GM19099 (cell line): ENCODE results near the gene IL25.

Experiments
- POLR2A ChIP-seq: IDR thresholded peaks from 3 replicates; pipeline ENCODE4 v1.6.1; 2011; ENCODE audit warnings: low read depth; ENCODE audit not compliant: insufficient read length; ENCODE audit errors: extremely low read depth

Gene IL25

GRCh38 chr14:23361763-23362162, 10.8 kb upstream of the IL25 start:
- no peak for TF ChIP-seq POLR2A

GRCh38 chr14:23362200-23362599, 10.4 kb upstream of the IL25 start:
- no peak for TF ChIP-seq POLR2A

DNA sequence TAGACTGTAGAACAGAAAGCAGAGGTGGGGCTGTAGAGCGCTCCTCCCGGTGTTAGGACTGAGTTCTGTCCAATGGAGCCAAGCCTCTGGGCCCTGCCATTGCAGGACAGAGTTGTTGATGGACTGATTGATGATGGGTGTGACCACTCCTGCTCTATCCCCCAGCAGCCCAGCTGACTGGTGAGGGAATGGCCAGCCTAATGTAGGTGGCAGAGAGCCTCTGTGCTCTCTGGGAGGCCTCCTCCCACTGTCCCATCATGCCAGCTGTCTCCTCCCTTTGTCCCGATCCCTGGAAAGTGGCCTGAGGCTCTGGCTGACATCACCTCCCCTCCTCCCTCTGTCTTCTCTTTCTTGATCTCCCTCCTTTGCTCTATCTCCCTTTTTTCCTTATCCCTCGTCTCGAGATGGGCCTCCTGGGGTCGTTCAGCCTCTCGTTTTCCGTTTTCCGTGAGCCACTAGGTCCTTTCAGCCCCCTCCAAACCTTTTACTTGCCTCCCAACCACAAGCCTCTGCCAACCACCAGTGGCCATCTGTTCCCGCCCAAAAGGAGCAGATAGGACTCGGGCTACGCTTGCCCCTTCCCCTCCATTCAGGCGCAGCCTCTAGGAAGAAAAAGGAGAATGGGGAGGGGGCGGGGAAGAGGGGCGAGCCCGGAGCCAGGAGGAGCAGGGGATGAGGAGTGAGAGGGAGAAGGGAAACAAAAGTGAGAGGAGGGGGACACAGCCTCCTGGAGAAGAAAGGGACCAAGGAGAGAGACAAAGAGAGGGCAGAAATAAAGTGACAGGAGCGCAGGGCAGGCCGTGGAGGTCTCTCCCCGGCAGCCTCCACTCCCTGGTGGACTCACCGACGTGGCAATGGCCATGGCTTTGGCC, 8.2 kb upstream of the IL25 start:
- no peak for TF ChIP-seq POLR2A

- no peak for TF ChIP-seq POLR2A
Observed at GRCh38 chr14:23365036-23365731, 7.4 kb upstream of the IL25 start, which contains the start of gene EFS. Gene EFS (minus strand): TSS chr14:23365172. CDS start chr14:23365025, 147 bp downstream.

DNA sequence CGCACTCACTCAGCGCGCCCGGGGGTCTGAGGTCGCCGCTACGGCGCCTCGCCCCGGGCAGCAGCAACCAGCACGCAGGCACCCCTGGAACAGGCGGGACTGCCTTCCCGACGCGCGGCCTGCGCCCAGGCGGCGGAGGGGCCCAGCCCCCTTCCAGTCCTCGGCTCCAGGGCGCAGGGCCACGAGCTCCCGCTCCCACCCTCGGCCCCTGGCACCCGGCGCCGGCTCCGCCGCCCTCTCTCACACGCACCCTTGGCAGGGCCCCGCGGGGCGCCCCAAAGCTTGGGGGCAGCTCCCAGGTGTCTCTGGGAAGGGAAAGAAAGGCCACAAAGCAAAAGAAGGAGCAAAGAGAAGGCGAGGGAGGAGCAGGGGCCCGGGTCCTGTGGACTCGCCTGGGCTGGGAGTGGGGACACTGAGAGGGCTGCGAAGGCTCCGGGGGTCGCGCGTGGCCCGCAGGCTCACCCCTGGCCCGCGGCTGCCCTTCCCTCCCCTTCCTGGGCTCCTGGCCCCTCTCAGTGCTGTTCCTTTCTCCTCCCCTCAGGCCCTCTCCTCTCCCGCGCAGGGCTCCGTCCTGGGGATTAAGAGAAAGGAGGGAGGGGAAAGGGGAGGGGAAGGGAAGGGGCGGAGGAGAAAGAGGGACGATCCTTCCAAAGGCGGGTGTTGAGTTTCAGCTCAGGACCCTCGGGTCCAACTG, 6.7 kb upstream of the IL25 start:
- no peak for TF ChIP-seq POLR2A

- no peak for TF ChIP-seq POLR2A
Observed at GRCh38 chr14:23366426-23366921, 6.1 kb upstream of the IL25 start.

- no peak for TF ChIP-seq POLR2A
Observed at GRCh38 chr14:23370221-23370620, 2.4 kb upstream of the IL25 start.

- no peak for TF ChIP-seq POLR2A
Observed at GRCh38 chr14:23371865-23372264, 744 bp upstream of the IL25 start.

GRCh38 chr14:23373041-23373440, 432 bp downstream of the IL25 start:
- TF ChIP-seq POLR2A: no peak

- no peak for TF ChIP-seq POLR2A
Observed at GRCh38 chr14:23375527-23376251, 3.1 kb downstream of the IL25 start.

- TF ChIP-seq POLR2A: no peak
Observed at GRCh38 chr14:23376482-23377197, 4.0 kb downstream of the IL25 start, which contains the start of gene CMTM5. Gene CMTM5 (plus strand): TSS chr14:23377046. CDS start chr14:23377252, 206 bp downstream.

GRCh38 chr14:23377198-23377550, 4.6 kb downstream of the IL25 start:
- TF ChIP-seq POLR2A: no peak

- TF ChIP-seq POLR2A: no peak
Observed at GRCh38 chr14:23377573-23378563, 5.3 kb downstream of the IL25 start.

DNA sequence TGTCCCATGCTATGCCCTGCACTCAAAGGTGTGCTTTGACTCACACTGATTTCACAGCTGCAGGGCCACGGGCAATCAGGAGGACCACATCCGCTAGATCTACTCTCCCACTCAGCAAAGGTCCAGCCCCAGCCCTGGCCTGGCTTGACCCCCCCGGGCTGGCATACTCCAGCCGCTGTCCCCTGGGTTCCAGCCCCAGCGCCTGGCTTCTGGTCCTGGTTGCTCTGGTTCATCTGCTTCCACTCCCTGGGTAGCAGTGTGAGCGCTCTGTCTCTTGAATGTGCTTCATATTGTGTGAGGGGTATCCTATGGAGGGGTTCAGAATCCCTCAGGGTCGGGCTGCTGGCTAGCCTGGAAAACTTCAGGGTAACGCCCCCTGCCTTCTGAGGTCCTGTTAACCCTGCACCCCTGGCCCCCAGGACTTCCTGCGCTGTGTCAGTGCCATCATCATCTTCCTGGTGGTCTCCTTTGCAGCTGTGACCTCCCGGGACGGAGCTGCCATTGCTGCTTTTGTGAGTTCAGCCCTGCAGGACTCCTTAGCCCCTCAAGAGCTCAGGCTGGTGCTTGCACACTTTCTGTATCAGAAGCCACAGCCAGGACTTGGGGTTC, 6.1 kb downstream of the IL25 start:
- no peak for TF ChIP-seq POLR2A
